T-helper 2 cell (primary cell): Measurements from ENCODE around the gene C2CD5.
"Not testable (repeated sequence)": the region's sequence is repeated elsewhere in the genome, so short reads cannot be mapped to it uniquely, and the experiment has no call there.

Source experiments
- DNase-seq, 5 experiments: peaks; one replicate each; pipeline versions ENCODE4 v3.0.0 to v3.0.0-alpha.2; 2012 to 2022
- total RNA-seq, 2 donors: gene quantifications; one replicate each; lab custom pipeline; 2026; lab: John Stamatoyannopoulos, UW

Gene C2CD5
- total RNA-seq: 39.0 to 59.3 reads per million in 2 donors

GRCh38 chr12:22544038-22544979, at the start of gene C2CD5:
Gene C2CD5, minus strand, starts transcription at chr12:22544542. Its CDS starts 392 bp downstream, at chr12:22544150.
- peak; percentile 71 to 99 (median 92) for DNase-seq

- DNase-seq: no peak
Observed at GRCh38 chr12:22593864-22594263, 49.5 kb upstream of the C2CD5 start.

- no peak for DNase-seq
Observed at GRCh38 chr12:22588817-22589216, 44.5 kb upstream of the C2CD5 start.

- DNase-seq: no peak
Observed at GRCh38 chr12:22578328-22578727, 34.0 kb upstream of the C2CD5 start.

GRCh38 chr12:22577667-22578066, 33.3 kb upstream of the C2CD5 start:
- DNase-seq: no peak

- DNase-seq: no peak
Observed at GRCh38 chr12:22576473-22576872, 32.1 kb upstream of the C2CD5 start.

GRCh38 chr12:22576065-22576464, 31.7 kb upstream of the C2CD5 start:
- no peak for DNase-seq

GRCh38 chr12:22574921-22575320, 30.6 kb upstream of the C2CD5 start:
- no peak for DNase-seq

GRCh38 chr12:22573181-22573580, 28.8 kb upstream of the C2CD5 start:
- no peak for DNase-seq

- DNase-seq: no peak
Observed at GRCh38 chr12:22569253-22569652, 24.9 kb upstream of the C2CD5 start.

- DNase-seq: peak in 1 of 5 experiments; percentile 60
Observed at GRCh38 chr12:22562036-22563028, 18.0 kb upstream of the C2CD5 start.

- DNase-seq: not testable (repeated sequence)
Observed at GRCh38 chr12:22554750-22555149, 10.4 kb upstream of the C2CD5 start.

- peak in 1 of 5 experiments; percentile 28 for DNase-seq
Observed at GRCh38 chr12:22551624-22552023, 7.3 kb upstream of the C2CD5 start.

GRCh38 chr12:22545255-22545654, 913 bp upstream of the C2CD5 start:
- DNase-seq: no peak

- peak; percentile 12 to 89 (median 30) for DNase-seq
Observed at GRCh38 chr12:22543246-22544037, 900 bp downstream of the C2CD5 start.

- no peak for DNase-seq
Observed at GRCh38 chr12:22541496-22542155, 2.7 kb downstream of the C2CD5 start.

GRCh38 chr12:22539055-22539454, 5.3 kb downstream of the C2CD5 start:
- no peak for DNase-seq

- DNase-seq: no peak
Observed at GRCh38 chr12:22538311-22538710, 6.0 kb downstream of the C2CD5 start.

GRCh38 chr12:22536971-22537544, 7.3 kb downstream of the C2CD5 start:
- no peak for DNase-seq

- no peak for DNase-seq
Observed at GRCh38 chr12:22536346-22536945, 7.9 kb downstream of the C2CD5 start.

- DNase-seq: peak in 1 of 5 experiments; percentile 40
Observed at GRCh38 chr12:22535478-22535877, 8.9 kb downstream of the C2CD5 start.
